ENCODE data around the gene DAND5.
"Not testable (repeated sequence)": the region's sequence is repeated elsewhere in the genome, so short reads cannot be mapped to it uniquely, and the experiment has no call there.

DAND5 gene

DNA sequence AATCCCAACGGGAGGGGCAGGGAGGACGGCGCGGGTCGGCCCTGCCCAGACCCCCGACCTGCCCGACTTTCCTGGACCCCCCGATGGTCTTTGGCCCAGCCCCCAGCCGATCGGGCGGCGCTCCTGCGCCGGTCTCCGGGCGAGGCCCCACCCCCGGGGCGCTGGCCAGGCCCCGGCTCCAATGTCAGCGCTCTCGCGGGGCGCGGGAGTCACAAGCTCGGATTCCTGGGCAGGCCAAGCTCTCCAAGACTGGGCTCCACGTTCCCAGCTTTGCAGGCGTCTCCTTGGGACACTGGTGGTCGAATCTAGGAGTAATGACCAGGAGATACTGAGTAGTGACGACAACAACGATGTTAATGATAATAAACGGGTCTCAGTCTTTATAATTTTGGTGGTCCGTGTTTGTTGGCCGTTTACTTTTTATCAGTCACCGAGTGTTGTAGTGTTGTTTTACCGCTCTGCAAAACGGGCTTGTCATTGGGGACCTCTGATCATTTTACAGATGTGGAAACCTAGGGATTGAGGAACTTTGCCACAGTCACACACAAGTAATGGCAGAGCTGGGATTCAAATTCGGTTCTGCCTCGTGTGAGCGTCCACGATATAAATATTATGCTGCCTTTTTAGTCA lies 23.2 kb upstream of the DAND5 start:
- DNase-seq: peak; percentile 51 to 76

DNA sequence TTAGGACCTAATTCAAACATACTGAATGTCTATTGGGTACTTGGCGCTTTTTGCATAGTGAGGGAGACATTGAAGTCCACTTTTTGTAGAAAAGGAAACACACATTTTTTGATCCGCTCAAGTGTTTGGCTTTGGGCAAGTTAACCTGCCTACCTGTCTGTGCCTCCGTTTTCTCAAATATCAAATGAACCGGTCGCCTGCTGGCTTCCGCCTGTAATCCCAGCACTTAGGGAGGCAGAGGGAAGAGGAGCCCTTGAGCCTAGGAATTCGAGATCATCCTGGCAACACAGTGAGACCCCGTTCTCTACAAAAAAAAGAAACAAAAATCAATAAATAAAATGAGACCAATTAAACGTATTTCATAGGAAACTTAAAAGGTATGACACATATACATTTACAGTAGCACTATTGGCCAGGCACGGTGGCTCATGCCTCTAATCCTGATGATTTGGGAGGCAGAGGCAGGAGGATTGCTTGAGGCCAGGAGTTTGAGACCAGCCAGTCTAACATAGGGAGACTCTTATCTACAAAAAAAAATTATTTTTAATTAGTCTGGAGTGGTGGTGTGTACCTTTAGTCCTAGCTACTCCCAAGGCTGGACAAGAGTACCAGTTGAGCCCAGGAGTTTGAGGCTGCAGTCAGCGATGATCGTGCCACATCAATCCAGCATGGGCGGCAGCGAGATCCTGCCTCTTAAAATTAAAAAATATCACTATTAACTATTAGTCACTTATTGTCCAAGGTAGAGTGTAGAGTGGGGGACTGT lies 22.5 kb upstream of the DAND5 start:
- DNase-seq: no peak

DNA sequence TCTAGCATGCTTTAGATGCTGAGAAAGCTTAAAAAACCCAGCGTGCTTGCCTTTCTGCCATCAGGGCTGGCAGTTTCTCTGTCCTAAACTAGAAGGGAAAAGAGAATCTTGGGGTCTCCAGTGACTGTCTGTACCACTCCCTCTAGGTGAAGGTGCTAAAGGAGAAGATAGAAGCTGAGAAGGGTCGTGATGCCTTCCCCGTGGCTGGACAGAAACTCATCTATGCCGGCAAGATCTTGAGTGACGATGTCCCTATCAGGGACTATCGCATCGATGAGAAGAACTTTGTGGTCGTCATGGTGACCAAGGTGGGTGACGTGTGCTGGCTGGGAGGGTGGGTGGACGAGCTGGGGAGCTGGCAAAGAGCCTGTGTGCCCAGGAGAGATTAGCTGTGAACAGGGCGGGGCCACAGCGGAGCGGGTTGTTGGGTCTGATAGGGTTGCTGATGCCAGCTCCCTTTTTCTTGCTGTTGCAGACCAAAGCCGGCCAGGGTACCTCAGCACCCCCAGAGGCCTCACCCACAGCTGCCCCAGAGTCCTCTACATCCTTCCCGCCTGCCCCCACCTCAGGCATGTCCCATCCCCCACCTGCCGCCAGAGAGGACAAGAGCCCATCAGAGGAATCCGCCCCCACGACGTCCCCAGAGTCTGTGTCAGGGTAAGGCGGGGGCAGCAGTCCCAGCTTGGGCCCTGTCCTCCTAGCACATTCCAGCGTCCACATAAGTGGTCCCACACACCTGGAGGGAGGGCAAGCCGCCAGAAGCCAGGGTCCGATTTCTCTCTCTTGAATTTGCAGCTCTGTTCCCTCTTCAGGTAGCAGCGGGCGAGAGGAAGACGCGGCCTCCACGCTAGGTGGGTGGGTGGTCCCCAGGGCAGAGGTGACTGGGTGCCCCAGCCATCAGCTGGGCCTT lies 21.4 kb upstream of the DAND5 start:
- DNase-seq: no peak

DNA sequence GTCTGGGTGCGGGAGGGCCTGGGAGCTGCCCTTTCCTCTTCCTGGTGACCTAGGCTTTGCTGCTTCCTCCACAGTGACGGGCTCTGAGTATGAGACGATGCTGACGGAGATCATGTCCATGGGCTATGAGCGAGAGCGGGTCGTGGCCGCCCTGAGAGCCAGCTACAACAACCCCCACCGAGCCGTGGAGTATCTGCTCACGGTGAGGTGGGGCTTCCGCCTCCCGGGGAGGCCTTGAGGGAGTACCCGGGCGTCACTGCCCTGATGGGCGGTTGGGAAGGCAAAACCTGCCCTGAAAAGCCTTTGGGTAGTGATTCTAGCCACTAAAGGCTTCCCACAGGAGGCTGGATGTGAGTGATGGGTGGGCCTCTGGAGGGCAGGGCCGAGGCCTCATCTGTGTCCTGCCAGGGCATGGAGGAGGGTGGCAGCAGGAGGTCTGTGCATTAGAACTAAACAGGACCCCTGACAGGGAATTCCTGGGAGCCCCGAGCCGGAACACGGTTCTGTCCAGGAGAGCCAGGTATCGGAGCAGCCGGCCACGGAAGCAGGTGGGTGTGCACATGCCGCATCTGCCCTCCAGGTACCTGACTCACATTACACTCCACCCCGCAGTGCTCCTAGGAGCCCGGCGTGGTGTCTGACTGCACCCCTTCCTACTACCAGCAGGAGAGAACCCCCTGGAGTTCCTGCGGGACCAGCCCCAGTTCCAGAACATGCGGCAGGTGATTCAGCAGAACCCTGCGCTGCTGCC lies 20.6 kb upstream of the DAND5 start:
- no peak for DNase-seq

DNA sequence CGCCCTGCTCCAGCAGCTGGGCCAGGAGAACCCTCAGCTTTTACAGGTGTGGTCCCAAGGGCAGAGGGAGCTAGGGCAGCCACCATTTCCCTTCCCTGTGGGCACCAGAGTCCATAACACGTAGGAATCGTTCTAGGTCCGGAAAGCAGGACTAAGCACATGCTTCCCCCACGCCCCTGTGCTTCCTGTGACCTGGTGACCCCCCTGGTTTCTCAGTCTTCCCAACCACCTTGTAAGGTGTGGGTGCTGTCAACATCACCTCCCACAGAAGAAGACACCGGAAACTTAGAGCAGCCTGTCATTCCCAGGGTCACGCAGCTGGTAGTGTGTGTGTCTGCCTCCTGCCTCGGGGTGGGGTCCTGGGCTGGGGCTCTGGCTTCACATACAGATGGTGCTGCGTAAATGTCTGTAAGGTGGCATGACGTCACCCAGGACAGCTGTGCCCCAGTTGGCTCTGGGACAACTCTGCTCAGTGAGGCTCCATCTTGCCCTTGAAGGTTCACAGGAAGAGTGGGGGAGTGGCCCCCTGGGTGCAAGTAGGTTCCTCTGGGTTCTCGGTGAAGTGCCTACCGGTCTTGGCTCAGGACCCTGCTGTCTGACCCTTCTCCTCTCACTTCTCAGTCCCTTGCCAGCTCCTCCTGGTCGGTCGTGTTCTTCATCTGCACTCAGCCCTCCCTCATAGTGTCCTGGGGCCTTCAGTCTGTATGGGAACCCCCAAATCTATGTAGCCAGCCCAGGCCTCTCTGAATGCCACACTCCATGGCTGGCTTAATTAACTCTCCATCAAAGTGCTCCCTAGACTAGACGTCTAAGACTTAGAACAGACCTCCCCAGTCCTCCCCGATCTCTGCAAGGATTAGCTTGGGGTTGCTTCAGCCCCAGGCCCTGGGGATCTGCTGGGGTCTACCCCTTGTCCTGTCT lies 19.8 kb upstream of the DAND5 start:
- DNase-seq: no peak

DNA sequence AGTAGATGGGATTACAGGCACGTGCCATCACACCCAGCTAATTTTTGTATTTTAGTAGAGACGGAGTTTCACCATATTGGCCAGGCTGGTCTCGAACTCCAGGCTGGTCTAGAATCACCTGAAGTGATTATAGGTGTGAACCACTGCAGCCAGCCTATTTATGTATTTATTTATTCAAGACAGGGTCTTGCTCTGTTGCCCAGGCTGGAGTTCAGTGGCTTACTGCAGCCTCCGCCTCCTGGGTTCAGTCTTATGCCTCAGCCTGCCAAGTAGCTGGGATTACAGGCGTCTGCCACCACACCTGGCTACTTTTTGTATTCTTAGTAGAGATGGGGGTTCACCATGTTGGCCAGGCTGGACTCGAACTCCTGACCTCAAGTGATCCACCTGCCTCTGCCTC lies 17.3 kb upstream of the DAND5 start:
- DNase-seq: not testable (repeated sequence)

DNA sequence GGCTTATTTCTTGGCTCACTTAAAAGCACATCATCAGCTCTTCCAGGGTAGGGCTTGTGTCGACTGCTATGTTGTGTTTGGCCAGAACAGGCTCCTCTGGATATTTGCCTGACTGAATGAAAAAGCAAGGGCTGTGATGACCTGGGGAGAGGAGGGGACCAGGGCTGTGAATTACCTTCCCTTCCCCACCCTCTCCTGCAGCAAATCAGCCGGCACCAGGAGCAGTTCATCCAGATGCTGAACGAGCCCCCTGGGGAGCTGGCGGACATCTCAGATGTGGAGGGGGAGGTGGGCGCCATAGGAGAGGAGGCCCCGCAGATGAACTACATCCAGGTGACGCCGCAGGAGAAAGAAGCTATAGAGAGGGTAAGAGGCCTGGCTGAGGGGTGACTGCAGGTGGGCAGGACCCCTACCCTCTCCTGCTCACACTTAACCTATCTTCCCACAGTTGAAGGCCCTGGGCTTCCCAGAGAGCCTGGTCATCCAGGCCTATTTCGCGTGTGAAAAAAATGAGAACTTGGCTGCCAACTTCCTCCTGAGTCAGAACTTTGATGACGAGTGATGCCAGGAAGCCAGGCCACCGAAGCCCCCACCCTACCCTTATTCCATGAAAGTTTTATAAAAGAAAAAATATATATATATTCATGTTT lies 16.8 kb upstream of the DAND5 start:
- peak; percentile 43 to 75 for DNase-seq

DNA sequence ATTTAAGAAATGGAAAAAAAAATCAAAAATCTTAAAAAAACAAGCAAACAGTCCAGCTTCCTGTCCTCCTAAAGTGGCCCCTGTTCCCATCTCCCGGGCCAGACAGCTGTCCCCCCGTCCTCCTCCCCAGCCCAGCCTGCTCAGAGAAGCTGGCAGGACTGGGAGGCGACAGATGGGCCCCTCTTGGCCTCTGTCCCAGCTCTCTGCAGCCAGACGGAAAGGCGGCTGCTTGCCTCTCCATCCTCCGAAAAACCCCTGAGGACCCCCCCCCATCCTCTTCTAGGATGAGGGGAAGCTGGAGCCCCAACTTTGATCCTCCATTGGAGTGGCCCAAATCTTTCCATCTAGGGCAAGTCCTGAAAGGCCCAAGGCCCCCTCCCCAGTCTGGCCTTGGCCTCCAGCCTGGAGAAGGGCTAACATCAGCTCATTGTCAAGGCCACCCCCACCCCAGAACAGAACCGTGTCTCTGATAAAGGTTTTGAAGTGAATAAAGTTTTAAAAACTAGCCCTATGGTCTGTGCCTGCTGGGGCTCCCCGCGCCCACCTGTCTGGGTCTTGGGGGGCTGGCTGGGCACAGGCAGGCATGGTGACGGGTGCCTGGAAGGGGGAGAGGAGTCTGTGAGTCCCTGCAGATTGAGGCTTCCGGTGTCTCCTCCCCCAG lies 16.1 kb upstream of the DAND5 start:
- no peak for DNase-seq

DNA sequence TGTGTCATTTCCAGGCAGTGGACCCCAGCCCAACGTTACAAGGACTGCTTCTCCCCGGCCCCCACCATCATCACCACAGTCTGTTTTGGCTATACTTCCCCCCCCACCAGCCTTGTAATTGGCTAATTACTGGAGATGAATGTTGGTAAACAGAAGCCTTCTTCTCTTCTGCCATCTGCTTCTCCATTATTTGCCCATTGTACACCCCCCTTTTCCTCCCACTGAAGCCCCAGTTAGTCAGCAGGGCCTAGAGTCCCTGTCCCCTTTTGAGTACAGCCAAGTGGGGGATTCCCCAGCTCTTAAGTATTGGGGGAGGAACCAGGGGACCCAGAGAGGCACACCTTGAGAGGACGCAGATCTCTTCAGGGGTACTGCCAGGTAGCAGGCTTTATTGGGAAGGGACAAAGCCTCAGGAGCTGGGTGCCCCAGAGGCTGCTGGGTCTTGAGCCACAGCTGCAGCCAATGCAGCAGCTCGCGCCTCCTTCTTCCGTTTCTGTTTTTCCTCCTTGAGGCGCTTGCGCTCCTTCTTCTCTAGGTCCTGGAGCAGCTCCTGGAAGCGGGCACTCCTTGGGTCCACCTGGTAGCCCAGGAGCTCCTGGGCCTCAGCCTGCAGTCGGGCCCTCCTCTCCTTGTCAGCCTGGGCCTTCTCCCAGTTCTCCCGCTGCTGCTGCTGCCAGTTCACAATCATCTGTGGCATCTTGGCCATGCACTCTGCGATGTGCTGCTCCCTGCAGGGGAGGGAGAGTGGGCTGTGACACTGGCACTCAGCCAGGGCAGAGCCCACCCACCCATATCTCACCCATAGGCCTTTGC lies 15.4 kb upstream of the DAND5 start:
- DNase-seq: no peak

DNA sequence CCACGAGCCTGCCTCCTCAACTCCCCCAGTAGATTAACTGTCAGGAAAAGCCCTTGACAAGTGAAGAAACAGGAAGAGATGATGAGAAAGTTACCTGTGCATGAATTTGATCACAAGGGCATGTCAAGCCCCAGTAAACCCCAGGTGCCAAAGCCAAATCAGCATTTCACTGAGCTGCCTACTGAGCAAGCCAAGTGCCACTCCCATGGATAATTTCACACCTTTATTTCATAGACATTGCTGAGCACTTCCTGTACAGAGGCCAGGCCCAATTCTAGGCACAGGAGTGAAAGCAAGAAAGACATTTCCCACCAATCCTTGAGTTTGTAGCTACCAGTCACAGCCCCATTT lies 14.8 kb upstream of the DAND5 start:
- no peak for DNase-seq

DNA sequence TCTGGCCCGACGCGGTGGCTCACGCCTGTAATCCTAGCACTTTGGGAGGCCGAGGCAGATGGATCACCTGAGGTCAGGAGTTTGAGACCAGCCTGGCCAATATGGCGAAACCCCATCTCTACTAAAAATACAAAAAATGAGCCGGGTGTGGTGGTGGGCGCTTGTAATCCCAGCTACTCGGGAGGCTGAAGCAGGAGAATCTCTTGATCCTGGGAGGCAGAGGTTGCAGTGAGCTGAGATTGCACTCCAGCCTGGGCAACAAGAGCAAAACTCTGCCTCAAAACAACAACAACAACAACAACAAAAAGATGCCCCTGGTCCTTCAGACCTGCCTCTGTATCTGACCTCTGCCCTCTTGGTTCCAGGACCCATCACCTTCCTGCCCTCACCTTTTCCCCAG lies 13.8 kb upstream of the DAND5 start:
- DNase-seq: not testable (repeated sequence)

DNA sequence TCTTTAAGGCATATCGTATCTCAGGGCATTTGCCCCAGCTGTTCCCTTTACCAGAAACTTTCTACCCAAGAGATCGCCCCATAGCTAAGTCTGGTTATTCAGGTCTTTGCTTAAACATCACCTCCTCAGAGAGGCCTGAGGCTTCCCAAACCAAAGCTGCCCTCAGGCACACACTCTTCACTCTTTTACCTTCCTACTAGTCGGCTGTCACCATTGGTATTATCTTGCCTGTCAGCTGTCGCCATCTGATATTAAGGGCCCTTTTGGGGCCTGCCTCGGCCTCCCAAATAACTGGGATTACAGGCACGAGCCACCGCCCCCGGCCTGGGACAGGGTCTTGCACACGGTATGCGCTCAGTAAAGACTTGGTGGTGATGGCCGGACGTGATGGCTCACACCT lies 13.4 kb upstream of the DAND5 start:
- no peak for DNase-seq

DNA sequence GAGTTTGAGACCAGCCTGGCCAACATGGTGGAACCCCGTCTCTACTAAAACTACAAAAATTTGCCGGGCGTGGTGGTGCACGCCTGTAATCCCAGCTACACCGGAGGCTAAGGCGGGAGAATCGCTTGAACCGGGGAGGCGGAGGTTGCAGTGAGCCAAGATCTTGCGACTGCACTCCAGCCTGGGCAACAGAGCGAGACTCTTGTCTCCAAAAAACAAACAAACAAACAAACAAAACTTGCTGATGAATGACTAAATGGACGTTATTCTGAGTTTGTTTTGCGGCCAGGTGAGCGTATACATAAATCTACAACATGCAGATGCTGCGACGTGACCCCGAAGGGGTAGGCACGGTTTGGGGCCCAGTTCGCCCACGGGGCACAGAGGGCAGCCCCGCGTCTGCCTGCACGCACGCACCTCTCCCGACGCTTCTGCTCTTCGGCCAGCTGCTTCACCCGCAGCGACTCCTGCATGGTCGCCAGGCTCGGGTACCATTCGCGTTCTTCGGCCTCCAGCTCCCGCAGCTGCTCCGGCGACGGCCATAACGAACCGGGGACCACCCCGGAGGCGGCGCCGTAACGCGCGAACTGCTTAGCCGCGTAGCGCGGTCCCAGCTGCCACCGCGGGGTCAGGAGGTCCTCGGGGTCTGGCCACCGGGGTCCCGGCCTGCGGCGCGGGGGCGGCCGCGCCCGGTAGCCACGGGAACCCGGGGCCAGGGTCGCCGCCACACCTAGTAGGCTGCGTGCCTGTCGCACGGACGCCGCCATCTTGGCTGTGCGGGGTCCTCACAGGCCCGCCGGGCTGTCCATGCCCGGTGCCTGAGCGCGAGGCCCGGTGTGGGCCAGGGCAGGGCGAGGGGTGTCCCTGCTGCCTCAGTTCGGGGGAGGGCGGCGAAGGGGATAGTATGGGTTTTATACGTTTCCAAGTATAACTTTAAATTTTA lies 12.7 kb upstream of the DAND5 start, which contains the start of gene GADD45GIP1:
TSS of gene GADD45GIP1 (minus strand) at position 778 of the 943 bp plus-strand sequence. CDS start at position 767, 11 bp downstream.
- peak; percentile 72 to 83 for DNase-seq

DNA sequence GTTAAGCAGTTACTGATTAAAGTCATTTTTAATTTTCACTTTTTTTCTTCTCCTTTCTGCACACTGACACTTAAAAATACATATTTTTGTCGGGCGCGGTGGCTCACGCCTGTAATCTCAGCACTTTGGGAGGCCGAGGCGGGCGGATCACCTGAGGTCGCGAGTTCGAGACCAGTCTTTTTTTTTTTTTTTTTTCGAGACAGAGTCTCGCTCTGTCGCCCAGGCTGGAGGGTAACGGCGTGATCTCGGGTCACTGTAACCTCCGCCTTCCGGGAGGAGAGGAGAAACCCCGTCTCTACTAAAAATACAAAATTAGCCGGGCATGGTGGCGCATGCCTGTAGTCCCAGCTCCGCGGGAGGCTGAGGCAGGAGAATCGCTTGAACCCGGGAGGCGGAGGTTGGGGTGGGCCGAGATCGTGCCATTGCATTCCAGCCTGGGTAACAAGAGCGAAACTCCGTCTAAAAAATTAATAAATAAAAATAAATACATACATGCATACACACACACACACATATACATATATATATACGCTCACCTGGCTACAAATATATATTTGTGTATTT lies 11.9 kb upstream of the DAND5 start:
- DNase-seq: not testable (repeated sequence)

DNA sequence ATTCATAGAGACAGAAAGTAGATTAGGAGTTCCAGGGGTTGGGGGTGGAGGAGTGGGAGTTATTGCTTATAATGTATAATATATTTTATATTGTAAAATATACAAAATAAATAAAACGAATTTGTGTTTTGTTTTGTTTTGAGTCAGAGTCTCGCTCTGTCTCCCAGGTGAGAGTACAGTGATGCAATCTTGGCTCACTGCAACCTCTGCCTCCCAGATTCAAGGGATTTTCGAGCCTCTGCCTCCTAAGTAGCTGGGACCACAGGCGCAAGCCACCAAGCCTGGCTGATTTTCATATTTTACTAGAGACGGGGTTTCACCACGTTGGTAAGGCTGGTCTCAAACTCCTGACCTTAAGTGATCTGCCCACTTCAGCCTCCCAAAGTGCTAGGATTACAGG lies 9.9 kb upstream of the DAND5 start:
- no peak for DNase-seq

DNA sequence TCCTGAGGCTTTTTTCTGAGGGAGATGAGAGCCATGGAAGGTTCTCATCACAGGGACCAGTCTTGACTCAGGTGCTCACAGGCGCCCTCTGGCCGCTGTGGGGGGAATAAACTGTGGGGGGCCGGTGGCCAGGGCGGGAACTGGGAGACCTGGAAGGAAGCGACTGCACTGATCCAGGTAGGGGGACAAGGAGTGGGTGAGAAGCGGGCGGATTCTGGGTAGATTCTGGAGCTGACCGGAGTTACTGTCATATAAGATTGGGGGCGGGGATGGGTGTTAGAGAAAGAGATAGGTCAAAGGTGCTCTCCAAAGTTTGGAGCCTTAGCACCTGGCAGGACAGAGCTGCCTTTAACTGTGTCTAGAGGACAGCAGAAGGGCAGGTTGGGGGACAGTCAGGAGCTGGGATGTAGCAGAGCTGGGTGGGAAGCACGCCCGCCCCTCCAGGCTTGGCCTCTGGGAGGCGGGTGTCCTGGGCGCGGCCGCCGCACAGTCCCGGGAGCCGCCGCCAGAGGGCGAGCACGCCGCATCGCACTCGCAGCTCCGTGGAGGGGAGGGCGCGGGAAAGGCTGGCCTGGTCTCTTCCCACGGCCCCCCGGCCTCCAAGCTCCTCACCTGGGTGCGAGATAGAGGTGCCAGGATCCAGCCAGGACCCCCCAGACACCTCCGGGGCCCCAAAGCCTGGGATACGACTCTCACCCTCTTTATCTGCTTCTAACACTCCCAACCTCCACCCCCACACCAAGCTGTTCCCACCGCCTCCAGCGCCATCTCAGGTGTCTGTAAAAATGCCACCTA lies 4.2 kb upstream of the DAND5 start:
- DNase-seq: peak; percentile 76 to 80

DNA sequence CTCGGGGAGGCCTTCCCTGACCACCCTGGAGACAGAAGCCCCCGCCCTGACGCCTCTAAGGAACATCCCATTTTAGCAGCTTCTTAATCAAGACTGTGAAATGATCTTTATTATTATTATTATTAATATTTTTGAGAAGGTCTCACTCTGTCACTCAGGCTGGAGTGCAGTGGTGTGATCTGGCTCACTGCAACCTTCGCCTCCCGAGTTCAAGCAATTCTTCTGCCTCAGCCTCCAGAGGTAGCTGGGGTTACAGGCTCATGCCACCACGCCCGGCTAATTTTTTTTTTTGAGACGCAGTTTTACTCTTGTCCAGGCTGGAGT lies 3.6 kb upstream of the DAND5 start:
- no peak for DNase-seq

All from inflammatory macrophage (primary cell).